Measurements from ENCODE around the gene RNF167.
A peak's percentile ranks its signal among the peaks of the same experiment; 100 is the strongest.

Gene RNF167

DNA sequence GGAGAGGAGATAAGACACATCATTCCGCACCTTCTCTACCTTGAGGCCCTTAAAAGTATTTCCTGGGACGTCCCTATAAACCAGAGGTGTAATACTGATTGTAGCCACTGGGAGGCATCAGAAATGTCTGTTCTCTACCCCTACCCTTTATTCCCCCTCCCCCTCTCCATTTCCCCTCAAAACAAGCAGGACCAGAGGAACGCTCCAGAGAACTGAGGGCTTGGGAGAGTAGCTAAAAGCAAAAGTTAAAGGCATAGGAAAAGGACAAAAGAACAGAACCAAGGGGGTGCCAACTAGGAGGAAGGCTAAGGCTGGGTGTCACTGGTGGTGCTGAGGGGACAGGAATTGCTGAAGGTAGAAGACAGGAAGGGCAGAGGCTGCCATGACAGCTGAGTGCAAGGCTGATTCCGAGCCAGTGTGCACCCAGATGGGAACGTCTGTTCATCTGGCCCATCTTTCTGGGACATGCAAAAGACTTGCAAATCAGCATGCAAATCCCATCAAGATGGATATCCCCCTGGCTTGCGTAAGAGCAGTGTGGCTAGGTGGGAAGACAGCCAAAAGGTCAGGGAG is 40.7 kb downstream of the RNF167 start:
- DNase-seq = peak; percentile 38 to 39

DNA sequence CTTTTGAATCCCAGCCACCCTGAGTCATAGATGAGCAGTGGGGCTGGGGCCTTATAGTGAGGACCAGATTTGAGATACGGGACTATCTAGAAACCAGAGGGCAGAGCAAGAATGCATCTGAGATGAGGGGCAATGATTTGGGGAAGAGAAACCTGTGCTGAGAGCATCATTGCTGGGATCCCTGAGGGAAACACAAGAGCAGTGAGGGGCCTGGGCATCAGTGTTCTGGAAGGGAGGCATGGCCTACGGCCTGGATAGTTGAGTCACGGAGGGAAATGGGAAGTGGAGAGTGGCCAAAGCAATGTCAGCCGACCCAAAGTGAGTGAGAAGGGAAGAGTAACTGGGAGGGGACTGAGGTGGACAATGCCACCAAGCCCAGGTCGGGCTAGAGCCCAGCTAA is 42.2 kb downstream of the RNF167 start:
- peak in 1 of 2 donors; percentile 24 for DNase-seq

DNA sequence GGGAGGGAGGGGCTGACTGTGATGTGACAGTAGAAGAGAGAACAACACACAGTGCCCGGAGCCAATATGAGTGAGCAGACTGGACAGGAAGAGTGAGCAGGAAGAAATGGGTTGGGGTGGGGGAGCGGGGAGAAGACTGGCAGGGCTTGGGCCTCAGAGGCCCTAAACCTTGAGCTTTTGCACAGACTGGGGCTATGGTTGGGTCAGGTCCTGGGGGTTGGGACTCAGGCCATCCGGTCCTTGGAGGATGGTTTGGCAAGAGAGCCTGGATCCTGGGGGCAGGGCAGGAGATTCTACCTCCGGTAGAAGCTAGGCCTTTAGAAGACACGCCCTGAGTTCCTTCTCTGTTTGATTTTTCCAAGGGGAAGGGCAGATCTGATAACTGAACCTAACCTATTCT is 46.3 kb downstream of the RNF167 start:
- DNase-seq = peak in 1 of 2 donors; percentile 24

DNA sequence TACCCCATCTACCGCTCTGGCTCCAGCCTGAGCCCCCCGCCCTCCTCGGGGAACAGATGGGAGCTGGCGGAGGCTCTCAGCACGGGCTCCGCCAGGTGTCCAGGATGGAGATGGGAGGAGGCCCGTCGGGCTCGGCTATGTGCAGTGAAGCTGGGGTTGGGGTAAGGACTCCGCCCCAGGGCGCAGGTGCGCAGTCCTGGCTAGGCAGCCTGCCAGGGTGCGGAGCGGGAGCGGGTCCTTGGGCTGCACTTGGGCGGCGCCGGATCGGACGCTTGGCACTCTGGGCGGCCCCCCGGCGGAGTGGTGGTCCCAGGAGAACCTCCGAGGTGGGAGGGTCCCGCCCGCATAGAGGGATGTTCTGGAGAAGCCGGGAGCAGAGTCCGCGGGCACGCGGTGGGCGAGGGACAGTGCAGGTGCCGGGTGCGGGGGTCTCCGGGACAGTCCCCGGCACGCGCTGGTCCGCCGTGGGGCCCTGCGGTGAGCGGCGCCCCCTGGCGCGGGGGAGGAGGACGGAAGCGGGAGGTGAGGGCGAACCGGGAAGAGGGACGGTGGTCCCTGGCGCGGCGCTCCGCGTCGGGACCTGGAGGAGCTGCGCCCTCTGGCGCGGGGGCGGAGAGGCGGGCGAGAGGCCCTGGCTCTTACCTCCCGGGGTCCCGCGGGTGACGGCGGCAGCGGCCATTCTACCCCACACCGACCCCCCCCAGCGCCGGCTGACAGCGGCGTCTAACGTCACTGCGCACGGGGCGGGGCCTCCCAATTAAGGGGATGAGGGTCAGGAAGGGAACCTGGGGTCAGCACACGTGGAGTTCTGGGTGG is 47.1 kb downstream of the RNF167 start, which contains the start of gene CAMTA2:
CAMTA2 (minus strand) TSS at position 725 of the 816 bp plus-strand sequence. CDS start 1,453 bp downstream, outside the sequence.
- peak; percentile 79 to 81 for DNase-seq

DNA sequence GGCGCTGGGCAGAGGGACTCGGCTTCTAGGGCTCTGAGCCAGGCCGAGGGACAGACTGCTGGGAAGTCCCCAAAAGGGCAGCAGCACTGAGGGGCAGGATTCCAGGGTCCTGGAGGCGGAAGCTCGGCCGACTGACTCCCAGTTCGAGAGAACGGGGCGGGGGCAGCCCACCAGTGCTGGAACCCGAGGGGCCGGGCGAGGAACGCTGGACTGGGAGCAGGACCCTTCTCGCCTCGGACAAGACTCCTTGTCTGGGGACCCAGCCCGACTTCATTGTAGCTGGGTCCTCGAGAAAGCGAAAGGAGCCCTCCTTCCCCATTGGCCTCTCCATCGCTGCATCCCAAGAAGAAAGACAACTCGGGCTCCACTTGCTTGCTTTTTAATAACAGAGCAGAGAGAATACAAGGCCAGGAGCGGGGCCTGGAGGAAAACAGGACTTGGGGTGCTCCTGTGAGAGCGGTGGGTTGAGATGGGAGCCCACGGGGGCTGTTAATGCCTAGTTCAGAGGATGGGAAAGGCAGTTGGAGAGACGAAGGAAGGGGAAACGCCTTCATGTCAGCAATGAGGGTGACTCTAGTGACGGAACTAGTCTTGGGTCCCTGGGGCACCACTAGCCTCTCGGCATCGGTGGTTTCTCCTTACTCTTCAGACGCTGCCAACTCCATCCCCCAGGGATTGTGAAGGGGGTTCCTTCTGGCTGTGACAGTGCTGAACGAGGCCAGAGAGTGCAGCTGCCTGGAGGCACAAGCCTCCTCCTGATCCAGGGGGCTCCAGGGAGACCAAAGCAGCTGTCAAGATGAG is 47.9 kb downstream of the RNF167 start:
- peak in 1 of 2 donors; percentile 44 for DNase-seq

DNA sequence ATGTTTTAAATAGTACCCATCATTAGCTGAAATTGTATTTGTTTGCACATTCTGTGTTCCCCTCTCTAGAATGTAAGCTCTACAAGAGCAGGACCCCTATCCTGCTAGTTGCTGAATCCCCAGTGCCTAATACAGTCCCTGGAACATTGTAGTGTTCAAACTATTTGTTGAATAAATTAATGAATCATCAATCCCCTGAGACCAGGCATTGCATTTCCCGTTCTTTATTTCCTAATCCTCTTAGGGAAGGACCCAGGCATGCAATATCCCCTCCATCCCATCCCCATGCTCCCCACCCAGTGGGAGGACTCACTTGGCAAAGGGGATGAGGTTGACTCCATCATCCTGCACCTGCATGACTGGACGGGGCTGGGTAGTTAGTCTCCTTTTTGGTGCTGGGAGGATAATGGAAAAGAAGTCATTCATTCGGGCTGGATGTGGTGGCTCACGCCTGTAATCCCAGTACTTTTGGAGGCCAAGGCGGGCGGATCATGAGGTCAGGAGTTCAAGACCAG is 54.1 kb downstream of the RNF167 start:
- no peak for DNase-seq
